DND-41 (cell line): Measurements from ENCODE around the gene CST9L.

Source experiments
- CTCF ChIP-seq: IDR thresholded peaks from 2 replicates; pipeline ENCODE4 v1.5.1; 2012; ENCODE audit warnings: borderline replicate concordance, low read length, moderate library complexity, mild to moderate bottlenecking; ENCODE audit not compliant: poor library complexity, severe bottlenecking; ENCODE audit errors: extremely low read depth
- EZH2 ChIP-seq: IDR thresholded peaks from 3 replicates; pipeline ENCODE4 v1.6.1; 2012; ENCODE audit warnings: borderline replicate concordance, low read depth, mild to moderate bottlenecking, moderate library complexity, low read length, inconsistent platforms; ENCODE audit not compliant: severe bottlenecking

GRCh38 chr20:23568971-23569330, 667 bp upstream of the CST9L start:
- TF ChIP-seq CTCF (no peak), EZH2 (no peak)
